Parathyroid adenoma (tissue), 2 donors: ENCODE measurements around the gene PARVB.

Source experiments
- H2AFZ ChIP-seq: fragments of 300-600 bp; sonication (generic); one replicate; pipeline ENCODE4 v1.7.0; 2017; ENCODE audit warnings: antibody characterized with exemption, mild to moderate bottlenecking
- H3K27ac ChIP-seq: fragments of 300-600 bp; sonication (generic); one replicate; pipeline ENCODE4 v1.7.0; 2017
- H3K27me3 ChIP-seq: fragments of 300-600 bp; sonication (generic); one replicate; pipeline ENCODE4 v1.7.0; 2017; ENCODE audit warnings: low read length; ENCODE audit not compliant: control insufficient read depth, insufficient read depth
- H3K36me3 ChIP-seq: fragments of 300-600 bp; sonication (generic); one replicate; pipeline ENCODE4 v1.7.0; 2017; ENCODE audit warnings: low read length; ENCODE audit not compliant: control insufficient read depth, insufficient read depth
- H3K4me1 ChIP-seq: fragments of 300-600 bp; sonication (generic); one replicate; pipeline ENCODE4 v1.7.0; 2017; ENCODE audit warnings: control low read depth
- H3K4me2 ChIP-seq: fragments of 300-600 bp; sonication (generic); one replicate; pipeline ENCODE4 v1.7.0; 2017; ENCODE audit warnings: low read length
- H3K4me3 ChIP-seq: fragments of 300-600 bp; sonication (generic); one replicate; pipeline ENCODE4 v1.7.0; 2017; ENCODE audit warnings: low read depth, low read length
- H3K79me2 ChIP-seq: fragments of 300-600 bp; sonication (generic); one replicate; pipeline ENCODE4 v1.7.0; 2017; ENCODE audit warnings: control low read depth
- H3K9ac ChIP-seq: fragments of 300-600 bp; sonication (generic); one replicate; pipeline ENCODE4 v1.7.0; 2017; ENCODE audit warnings: mild to moderate bottlenecking
- H3K9me3 ChIP-seq: fragments of 300-600 bp; sonication (generic); one replicate; pipeline ENCODE4 v1.7.0; 2017; ENCODE audit warnings: low read length; ENCODE audit not compliant: control insufficient read depth
- CTCF ChIP-seq: fragments of 300-600 bp; sonication (generic); IDR thresholded peaks from one replicate; pipeline ENCODE4 v1.7.0; 2017; ENCODE audit warnings: antibody characterized with exemption, mild to moderate bottlenecking
- donor health status: primary hyperparathyroidism.

The PARVB gene

GRCh38 chr22:44179196-44179988, 155.3 kb downstream of the PARVB start:
- H3K4me1 ChIP-seq, result no peaks in the 10 kb centered on the region
- no peak for TF ChIP-seq CTCF
- no peak overlapping the region for H3K27ac ChIP-seq
- H2AFZ ChIP-seq, result no peak overlapping the region
- no peak overlapping the region for H3K9ac ChIP-seq
- peaks cover 3% of the 10 kb centered on the region for H3K27me3 ChIP-seq
- H3K9me3 ChIP-seq, result no peaks in the 10 kb centered on the region
- no peak overlapping the region for H3K4me2 ChIP-seq
- H3K36me3 ChIP-seq, result no peaks in the 10 kb centered on the region
- no peaks in the 10 kb centered on the region for H3K79me2 ChIP-seq
- H3K4me3 ChIP-seq, result no peak overlapping the region

GRCh38 chr22:44179989-44180705, 156.0 kb downstream of the PARVB start:
- no peak overlapping the region for H3K4me2 ChIP-seq
- no peak overlapping the region for H3K9ac ChIP-seq
- H3K27me3 ChIP-seq, result peaks cover 3% of the 10 kb centered on the region
- no peaks in the 10 kb centered on the region for H3K4me1 ChIP-seq
- H3K27ac ChIP-seq, result no peak overlapping the region
- H3K9me3 ChIP-seq, result no peaks in the 10 kb centered on the region
- TF ChIP-seq CTCF, result no peak
- H3K79me2 ChIP-seq, result no peaks in the 10 kb centered on the region
- H3K36me3 ChIP-seq, result no peaks in the 10 kb centered on the region
- no peak overlapping the region for H3K4me3 ChIP-seq
- H2AFZ ChIP-seq, result no peak overlapping the region

- no peak within 1 kb of the TSS for H3K9ac ChIP-seq
- no peaks in the 10 kb centered on the region for H3K9me3 ChIP-seq
- H2AFZ ChIP-seq, result no peak within 1 kb of the TSS
- no peak for TF ChIP-seq CTCF
- no peaks in the 10 kb centered on the region for H3K36me3 ChIP-seq
- no peak within 1 kb of the TSS for H3K4me3 ChIP-seq
- no peaks in the 10 kb centered on the region for H3K4me1 ChIP-seq
- H3K79me2 ChIP-seq, result no peaks in the 10 kb centered on the region
- H3K27me3 ChIP-seq, result peaks cover 3% of the 10 kb centered on the region
- no peak within 1 kb of the TSS for H3K4me2 ChIP-seq
- no peak within 1 kb of the TSS for H3K27ac ChIP-seq
These were observed 156.6 kb downstream of the PARVB start, which contains the start of gene PARVG for GRCh38 chr22:44180706-44181032. TSS of gene PARVG (plus strand) at chr22:44180925. CDS start at chr22:44183330, 2,405 bp downstream.

- Histone ChIP-seq H3K4me3 (no peak overlapping the region), H3K9me3 (no peaks in the 10 kb centered on the region), H3K27me3 (peaks cover 3% of the 10 kb centered on the region), H2AFZ (no peak overlapping the region), H3K27ac (no peak overlapping the region), H3K4me2 (no peak overlapping the region), H3K36me3 (no peaks in the 10 kb centered on the region), H3K9ac (no peak overlapping the region), H3K4me1 (no peaks in the 10 kb centered on the region), H3K79me2 (no peaks in the 10 kb centered on the region)
- TF ChIP-seq CTCF, result no peak
These were observed 157.2 kb downstream of the PARVB start for GRCh38 chr22:44181033-44181911.
